Transverse colon (tissue), 4 donors: Measurements from ENCODE around the gene CACNA2D4. TPM values are rescaled to one million over a fixed set of nuclear protein-coding genes. Genes with fewer than 3 reads are reported as not detected.

Experiments
- DNase-seq: peaks from one replicate; pipeline ENCODE4 v3.0.0-alpha.2; 2019
- H3K27ac ChIP-seq, 4 donors: fragments of 200-600 bp; sonication (generic); 2 replicates each; pipeline ENCODE4 v1.5.1; 2016 to 2018; ENCODE audit warnings: inconsistent platforms in 4 of 4
- H3K27me3 ChIP-seq: fragments of 200-600 bp; sonication (generic); 2 replicates; pipeline ENCODE4 v1.5.1; 2017; ENCODE audit warnings: inconsistent platforms
- H3K36me3 ChIP-seq, 4 donors: fragments of 200-600 bp; sonication (generic); 2 replicates each; pipeline ENCODE4 v1.5.1; 2017 to 2019; ENCODE audit warnings: inconsistent platforms in 4 of 4
- H3K4me1 ChIP-seq, 4 donors: fragments of 200-600 bp; sonication (generic); 2 replicates each; pipeline ENCODE4 v1.5.1; 2017 to 2020; ENCODE audit warnings: inconsistent platforms in 4 of 4
- H3K4me3 ChIP-seq, 4 donors: fragments of 200-600 bp; sonication (generic); 1 replicate in 1 of 4; 2 replicates in 3 of 4; pipeline versions ENCODE4 v1.5.1 to v1.6.1; 2017 to 2019; ENCODE audit warnings: inconsistent platforms in 4 of 4
- H3K9me3 ChIP-seq, 2 donors: fragments of 200-600 bp; sonication (generic); 2 replicates each; pipeline ENCODE4 v1.5.1; 2017 to 2019; ENCODE audit warnings: inconsistent platforms in 2 of 2
- CTCF ChIP-seq, 5 experiments: fragments of 200-600 bp in 3 of 5; fragments of 450-650 bp in 2 of 5; sonication (generic) in 3 of 5; IDR thresholded peaks; 1 replicate in 2 of 5; 2 replicates in 3 of 5; pipeline ENCODE4 v1.5.1; 2016 to 2017; ENCODE audit warnings: antibody characterized with exemption in 5 of 5, inconsistent platforms in 3 of 5, mild to moderate bottlenecking in 2 of 5, moderate library complexity in 1 of 5
- EP300 ChIP-seq: sonication (generic); formaldehyde crosslinking; IDR thresholded peaks from one replicate; pipeline ENCODE4 v1.6.1; 2017; ENCODE audit warnings: antibody characterized with exemption, low read depth
- POLR2A ChIP-seq: fragments of 450-650 bp; IDR thresholded peaks from one replicate; pipeline ENCODE4 v1.6.1; 2016; ENCODE audit warnings: antibody characterized with exemption, mild to moderate bottlenecking, moderate library complexity
- POLR2AphosphoS5 ChIP-seq, 3 donors: sonication (generic); formaldehyde crosslinking; IDR thresholded peaks; one replicate each; pipeline ENCODE4 v1.6.1; 2016; ENCODE audit warnings: antibody characterized with exemption in 3 of 3
- WGBS, 2 donors: methylation state at CpG; one replicate each; pipeline ENCODE4 v1.1.5; 2018; ENCODE audit warnings: low coverage in 1 of 2; 5-methylcytosine and 5-hydroxymethylcytosine counted together
- in situ Hi-C, 4 donors: fragments of 200-750 bp; cut with MboI; loops; one replicate each; pipeline versions ENCODE4 v1.15.0 to v1.15.1; 2017; ENCODE audit warnings: low sequenced_read_pairs in 3 of 4, low pct_ligation_motif_present in 1 of 4, low pct_unique_long_range_greater_than_20kb in 1 of 4
- intact Hi-C: fragments of 100-400 bp; cut with DNase I; formaldehyde crosslinking; loops from one replicate; pipeline ENCODE4 v1.15.1; 2023; ENCODE audit warnings: low total_unique reads
- total RNA-seq, 4 donors: library from RNA; depleted of rRNA; stranded (reverse); fragments of >200 nt; gene quantifications; one replicate each; pipeline ENCODE4 v1.1.0, GENCODE V29; 2016

The CACNA2D4 gene
- total RNA-seq, 4 donors from 2014 or later: 6.5 to 22.8 (median 7.2) TPM; not detected in 1

DNA sequence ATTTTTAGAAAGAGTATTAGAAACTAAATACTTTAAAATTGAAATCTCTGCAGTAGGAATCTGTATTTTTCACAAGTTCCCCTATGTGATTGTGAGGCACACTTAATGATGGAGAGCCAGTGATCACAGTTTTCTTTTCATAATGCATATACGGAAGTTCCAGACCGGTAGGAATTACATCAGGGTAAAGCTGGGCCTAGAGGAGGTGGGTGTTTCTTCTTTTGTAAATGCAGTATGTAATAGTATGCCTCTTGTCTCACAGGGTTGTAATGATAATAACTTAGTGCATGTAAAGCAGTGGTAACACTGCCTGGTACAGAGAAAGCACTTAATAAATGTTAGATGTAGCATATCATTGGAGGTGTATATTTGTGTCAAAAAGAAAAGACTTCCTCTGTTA, 155.3 kb downstream of the CACNA2D4 start:
- WGBS, 2 donors: 60 to 86% methylated on average over 2 of the region's 2 CpGs
- Histone ChIP-seq H3K9me3 (no peaks in the 10 kb centered on the region), H3K27ac (no peak overlapping the region), H3K4me1 (peaks cover 0 to 29% (median 0%) of the 10 kb centered on the region in 4 donors), H3K27me3 (no peaks in the 10 kb centered on the region), H3K4me3 (no peak overlapping the region), H3K36me3 (peaks cover 0 to 8% (median 3%) of the 10 kb centered on the region in 4 donors)
- intact Hi-C loops: no loop called here
- TF ChIP-seq POLR2A (no peak), EP300 (no peak), CTCF (IDR thresholded peaks at IDR 0.05) (no peak), POLR2AphosphoS5 (IDR thresholded peaks at IDR 0.05) (no peak)
- in situ Hi-C loops: no loop called here
- no peak for DNase-seq

DNA sequence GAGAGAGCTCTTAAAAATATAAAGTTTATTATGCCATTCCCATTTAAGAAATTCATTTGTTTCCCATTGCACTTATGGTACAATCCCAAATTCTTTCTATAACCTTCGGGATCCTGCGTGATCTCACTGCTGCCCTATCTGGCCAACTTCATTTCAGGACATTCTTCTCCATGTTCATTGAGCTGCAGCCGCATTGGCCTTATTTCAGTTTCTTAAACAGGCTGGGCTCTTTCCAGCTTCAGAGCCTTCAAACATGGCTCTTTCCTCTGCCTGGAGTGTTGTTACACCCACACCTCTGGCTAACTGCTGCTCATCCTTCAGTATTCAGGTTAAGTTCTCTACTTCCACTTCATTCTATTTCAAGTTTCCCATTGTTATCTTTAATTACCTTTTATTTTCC, 156.6 kb downstream of the CACNA2D4 start:
- Histone ChIP-seq H3K27me3 (no peaks in the 10 kb centered on the region), H3K27ac (no peak overlapping the region), H3K4me3 (no peak overlapping the region), H3K4me1 (peaks cover 0 to 19% (median 0%) of the 10 kb centered on the region in 4 donors), H3K36me3 (peaks cover 0 to 15% (median 2%) of the 10 kb centered on the region in 4 donors), H3K9me3 (no peaks in the 10 kb centered on the region)
- in situ Hi-C loops (no loop called here), intact Hi-C loops (no loop called here)
- no peak for DNase-seq
- TF ChIP-seq CTCF (IDR thresholded peaks at IDR 0.05) (no peak), EP300 (no peak), POLR2AphosphoS5 (IDR thresholded peaks at IDR 0.05) (no peak), POLR2A (no peak)
- 96 to 100% methylated on average over 3 of the region's 3 CpGs for WGBS, 2 donors

GRCh38 chr12:1760566-1761382, 157.7 kb downstream of the CACNA2D4 start:
- H3K4me1 ChIP-seq: peaks cover 0 to 19% (median 0%) of the 10 kb centered on the region in 4 donors
- WGBS, 2 donors: 88 to 100% methylated on average over 2 of the region's 2 CpGs
- H3K27ac ChIP-seq: no peak overlapping the region
- in situ Hi-C loops: no loop called here
- H3K36me3 ChIP-seq: peaks cover 0 to 18% (median 2%) of the 10 kb centered on the region in 4 donors
- TF ChIP-seq POLR2AphosphoS5 (IDR thresholded peaks at IDR 0.05): no peak
- no peak for TF ChIP-seq POLR2A
- TF ChIP-seq CTCF (IDR thresholded peaks at IDR 0.05): no peak
- no peak for TF ChIP-seq EP300
- DNase-seq: no peak
- H3K27me3 ChIP-seq: no peaks in the 10 kb centered on the region
- no peak overlapping the region for H3K4me3 ChIP-seq
- intact Hi-C loops: no loop called here
- no peaks in the 10 kb centered on the region for H3K9me3 ChIP-seq

- no peak for DNase-seq
- H3K27ac ChIP-seq: no peak overlapping the region
- no peak overlapping the region for H3K4me3 ChIP-seq
- WGBS, 2 donors: 37 to 47% methylated on average over 4 of the region's 4 CpGs
- intact Hi-C loops: loop anchor here (10.0 kb wide), 1 partner anchor 64 kb away; the partner anchor contains the start of gene ADIPOR2
- no peaks in the 10 kb centered on the region for H3K27me3 ChIP-seq
- H3K4me1 ChIP-seq: peaks cover 0 to 19% (median 0%) of the 10 kb centered on the region in 4 donors
- peaks cover 0 to 29% (median 2%) of the 10 kb centered on the region in 4 donors for H3K36me3 ChIP-seq
- in situ Hi-C loops: no loop called here
- H3K9me3 ChIP-seq: no peaks in the 10 kb centered on the region
- no peak for TF ChIP-seq POLR2A
- no peak for TF ChIP-seq POLR2AphosphoS5 (IDR thresholded peaks at IDR 0.05)
- TF ChIP-seq CTCF (IDR thresholded peaks at IDR 0.05): no peak
- no peak for TF ChIP-seq EP300
Measured at GRCh38 chr12:1758887-1759286, 159.6 kb downstream of the CACNA2D4 start.
